Natural killer cell (primary cell): Measurements from ENCODE around the gene TPRA1. TPM values are rescaled to one million over a fixed set of nuclear protein-coding genes. Genes with fewer than 3 reads are reported as not detected.

ENCODE experiments used
- ATAC-seq, 3 donors: fragments of 150-1000 bp in 2 of 3; fragments of 200-7000 bp in 1 of 3; cut with Tn5 transposase; 1 replicate in 1 of 3; 2 replicates in 2 of 3; pipeline ENCODE4 v1.10.0; 2021; ENCODE audit warnings: mild to moderate bottlenecking in 2 of 3, moderate library complexity in 2 of 3
- DNase-seq, 2 donors: peaks; one replicate each; pipeline versions ENCODE4 v3.0.0 to v3.0.0-alpha.2; 2013 to 2021; ENCODE audit warnings: mixed read lengths in 1 of 2
- H3K27ac ChIP-seq: one replicate; pipeline ENCODE4 v1.5.1; 2013; ENCODE audit warnings: mild to moderate bottlenecking, low read length
- H3K27me3 ChIP-seq: one replicate; pipeline ENCODE4 v1.6.1; 2013; ENCODE audit warnings: low read length; ENCODE audit not compliant: control insufficient read depth, insufficient read depth
- H3K36me3 ChIP-seq: one replicate; pipeline ENCODE4 v1.6.1; 2013; ENCODE audit warnings: low read length; ENCODE audit not compliant: control insufficient read depth, insufficient read depth
- H3K4me1 ChIP-seq: one replicate; pipeline ENCODE4 v1.6.1; 2013; ENCODE audit warnings: low read length; ENCODE audit not compliant: control insufficient read depth, insufficient read depth
- H3K4me3 ChIP-seq: one replicate; pipeline ENCODE4 v1.5.1; 2013; ENCODE audit warnings: low read length
- H3K9me3 ChIP-seq: one replicate; pipeline ENCODE4 v1.6.1; 2013; ENCODE audit warnings: low read length; ENCODE audit not compliant: control insufficient read depth, insufficient read depth
- H3K27ac Mint-ChIP-seq, 2 donors: one replicate each; pipeline ENCODE4 v1.8.0; 2022; ENCODE audit warnings: mild to moderate bottlenecking in 2 of 2, mixed read lengths in 2 of 2, moderate library complexity in 1 of 2
- H3K27me3 Mint-ChIP-seq, 2 donors: one replicate each; pipeline ENCODE4 v1.8.0; 2022; ENCODE audit warnings: low read depth in 2 of 2, mixed read lengths in 2 of 2
- H3K36me3 Mint-ChIP-seq: one replicate; pipeline ENCODE4 v1.8.0; 2022; ENCODE audit warnings: mixed read lengths
- H3K4me1 Mint-ChIP-seq, 2 donors: one replicate each; pipeline ENCODE4 v1.8.0; 2022; ENCODE audit warnings: mixed read lengths in 2 of 2
- H3K4me3 Mint-ChIP-seq: one replicate; pipeline ENCODE4 v1.8.0; 2022; ENCODE audit warnings: mild to moderate bottlenecking, moderate library complexity, mixed read lengths
- H3K9me3 Mint-ChIP-seq, 2 donors: one replicate each; pipeline ENCODE4 v1.8.0; 2022; ENCODE audit warnings: mixed read lengths in 2 of 2
- WGBS: methylation state at CpG from one replicate; pipeline ENCODE4 v1.1.7; 2013; ENCODE audit warnings: missing lambda C conversion rate; ENCODE audit not compliant: insufficient coverage; 5-methylcytosine and 5-hydroxymethylcytosine counted together
- intact Hi-C: fragments of 100-400 bp; cut with micrococcal nuclease; formaldehyde crosslinking; loops from one replicate; pipeline ENCODE4 v1.14.2; 2022
- total RNA-seq, 4 donors: library from RNA; stranded (reverse); fragments of 120-200 nt in 1 of 4; gene quantifications; one replicate each; pipeline versions ENCODE4 v1.2.3 to v1.2.4, GENCODE V29; 2013 to 2022
- TF ChIP-seq, protein P1 (sequence below): fragments of 200-600 bp; IDR thresholded peaks from one replicate; pipeline ENCODE4 v1.8.0; 2022; ENCODE audit warnings: antibody characterized with exemption

Gene TPRA1
- total RNA-seq, 3 donors from 2014 or later (not counting 1 experiment from before 2014, with no cell fraction given) = 15.4 to 22.7 (median 22.1) TPM

DNA sequence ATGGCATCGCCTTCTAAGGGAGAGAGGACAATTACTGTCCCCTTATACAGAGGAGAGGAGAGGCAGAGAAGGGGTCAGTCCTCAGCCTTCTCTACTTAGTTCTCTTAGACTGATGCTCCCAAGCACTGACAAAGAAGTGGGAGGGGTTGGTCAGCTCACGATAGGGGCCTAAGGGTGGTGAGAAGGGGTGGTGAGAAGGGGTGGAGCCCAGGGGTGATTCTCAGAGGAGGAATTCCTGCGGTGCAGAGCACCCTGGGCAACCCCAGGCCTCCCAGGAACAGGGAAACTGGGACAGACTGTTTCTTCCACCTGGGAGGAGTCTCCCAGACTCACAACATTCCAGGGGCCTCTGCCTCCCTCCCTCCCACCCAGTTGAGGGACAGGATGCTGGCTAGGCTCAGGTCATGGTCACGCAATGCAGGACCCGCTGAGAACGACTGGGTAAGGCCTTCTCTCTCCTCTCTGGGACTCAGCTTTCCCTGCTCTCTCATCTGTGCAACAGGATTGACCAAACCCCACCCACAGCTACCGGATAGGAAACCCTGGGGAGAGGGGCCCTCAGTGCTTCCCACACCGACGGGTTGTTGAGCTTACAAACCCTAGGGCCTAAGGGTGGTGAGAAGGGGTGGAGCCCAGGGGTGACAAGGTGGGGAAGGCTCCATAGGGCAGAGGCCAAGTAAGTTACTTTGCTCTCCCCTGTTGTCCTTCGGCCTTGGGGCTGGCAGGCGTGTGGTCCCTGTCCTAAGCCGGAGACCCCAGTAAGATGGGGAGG is 1.5 kb downstream of the TPRA1 start:
- 35% methylated on average over 12 of the region's 12 CpGs for WGBS
- no peak for ATAC-seq
- H3K36me3 Mint-ChIP-seq = no peaks in the 10 kb centered on the region
- Histone ChIP-seq H3K9me3 (no peaks in the 10 kb centered on the region), H3K4me3 (no peak overlapping the region), H3K27me3 (no peaks in the 10 kb centered on the region), H3K27ac (no peak overlapping the region), H3K36me3 (no peaks in the 10 kb centered on the region), H3K4me1 (peaks cover 29% of the 10 kb centered on the region)
- no peaks in the 10 kb centered on the region for H3K9me3 Mint-ChIP-seq
- no peaks in the 10 kb centered on the region for H3K27me3 Mint-ChIP-seq
- H3K27ac Mint-ChIP-seq = peak overlapping the region; percentile 14 to 87
- TF ChIP-seq, protein P1, sequence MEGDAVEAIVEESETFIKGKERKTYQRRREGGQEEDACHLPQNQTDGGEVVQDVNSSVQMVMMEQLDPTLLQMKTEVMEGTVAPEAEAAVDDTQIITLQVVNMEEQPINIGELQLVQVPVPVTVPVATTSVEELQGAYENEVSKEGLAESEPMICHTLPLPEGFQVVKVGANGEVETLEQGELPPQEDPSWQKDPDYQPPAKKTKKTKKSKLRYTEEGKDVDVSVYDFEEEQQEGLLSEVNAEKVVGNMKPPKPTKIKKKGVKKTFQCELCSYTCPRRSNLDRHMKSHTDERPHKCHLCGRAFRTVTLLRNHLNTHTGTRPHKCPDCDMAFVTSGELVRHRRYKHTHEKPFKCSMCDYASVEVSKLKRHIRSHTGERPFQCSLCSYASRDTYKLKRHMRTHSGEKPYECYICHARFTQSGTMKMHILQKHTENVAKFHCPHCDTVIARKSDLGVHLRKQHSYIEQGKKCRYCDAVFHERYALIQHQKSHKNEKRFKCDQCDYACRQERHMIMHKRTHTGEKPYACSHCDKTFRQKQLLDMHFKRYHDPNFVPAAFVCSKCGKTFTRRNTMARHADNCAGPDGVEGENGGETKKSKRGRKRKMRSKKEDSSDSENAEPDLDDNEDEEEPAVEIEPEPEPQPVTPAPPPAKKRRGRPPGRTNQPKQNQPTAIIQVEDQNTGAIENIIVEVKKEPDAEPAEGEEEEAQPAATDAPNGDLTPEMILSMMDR = no peak
- intact Hi-C loops = no loop called here
- peak overlapping the region; percentile 84 for H3K4me3 Mint-ChIP-seq
- DNase-seq = peak in 1 of 2 donors; percentile 25
- peaks cover 36 to 49% of the 10 kb centered on the region in 2 donors for H3K4me1 Mint-ChIP-seq

DNA sequence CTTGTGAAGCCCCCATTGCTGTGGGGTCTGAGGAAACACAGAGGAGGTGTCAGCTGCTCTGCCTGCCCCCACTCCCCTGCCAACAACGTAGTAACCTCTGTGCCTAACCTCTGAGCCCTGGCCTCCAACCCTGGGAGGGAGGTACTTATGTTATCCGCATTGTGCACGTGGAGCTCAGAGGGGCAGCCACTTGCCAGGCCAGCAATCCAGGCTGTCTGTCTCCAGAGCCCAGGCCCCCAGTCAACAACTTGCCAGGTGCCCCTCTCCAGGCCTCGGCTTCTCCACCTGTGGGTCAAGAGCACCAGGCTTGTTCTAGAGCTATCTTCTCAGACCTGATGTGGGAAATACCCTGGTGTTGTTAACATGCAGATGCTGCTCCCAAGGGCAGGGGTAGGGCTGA is 2.7 kb downstream of the TPRA1 start:
- Mint-ChIP-seq H3K27me3 (no peaks in the 10 kb centered on the region), H3K4me1 (peaks cover 36 to 49% of the 10 kb centered on the region in 2 donors), H3K9me3 (no peaks in the 10 kb centered on the region), H3K4me3 (no peak overlapping the region), H3K36me3 (no peaks in the 10 kb centered on the region), H3K27ac (no peak overlapping the region)
- Histone ChIP-seq H3K27me3 (no peaks in the 10 kb centered on the region), H3K9me3 (no peaks in the 10 kb centered on the region), H3K36me3 (no peaks in the 10 kb centered on the region), H3K4me3 (no peak overlapping the region), H3K4me1 (peaks cover 29% of the 10 kb centered on the region), H3K27ac (no peak overlapping the region)
- ATAC-seq (no peak), DNase-seq (no peak)
- TF ChIP-seq, protein P1 = no peak
- intact Hi-C loops = no loop called here
- 96% methylated on average over 4 of the region's 4 CpGs for WGBS

DNA sequence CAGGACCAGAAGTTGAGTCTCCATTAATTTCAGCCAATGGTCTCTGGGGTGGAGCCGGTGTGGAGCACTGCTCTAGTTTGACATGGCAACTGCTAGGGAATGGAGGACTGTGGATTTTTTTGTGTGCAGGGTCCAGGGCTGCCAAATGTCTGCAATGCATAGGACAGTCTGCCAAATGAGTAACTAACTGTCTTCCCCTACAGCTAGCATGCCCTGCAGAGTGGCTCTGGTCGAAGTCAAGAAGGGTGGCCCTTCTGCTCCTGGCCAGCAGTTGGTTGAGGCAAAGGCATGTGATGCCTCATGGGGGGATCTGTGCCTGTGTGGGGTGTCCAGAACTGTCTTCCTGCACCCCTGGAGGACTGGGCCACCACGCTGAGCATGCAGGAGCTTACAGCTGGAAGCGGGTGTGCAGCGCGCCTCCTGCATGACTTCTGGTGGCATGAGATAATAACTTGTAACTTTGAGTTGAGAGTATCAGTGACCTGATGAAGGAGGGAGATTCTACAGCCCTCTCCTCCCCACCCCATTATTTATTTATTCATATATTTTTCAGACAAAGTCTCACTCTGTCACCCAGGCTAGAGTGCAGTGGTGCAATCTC is 4.6 kb downstream of the TPRA1 start:
- intact Hi-C loops = no loop called here

More for the DNA sequence above, 4.6 kb downstream of the TPRA1 start:
- TF ChIP-seq, protein P1 = no peak
- Histone ChIP-seq H3K4me3 (no peak overlapping the region), H3K4me1 (peaks cover 23% of the 10 kb centered on the region), H3K9me3 (no peaks in the 10 kb centered on the region), H3K27ac (no peak overlapping the region), H3K36me3 (no peaks in the 10 kb centered on the region), H3K27me3 (no peaks in the 10 kb centered on the region)
- no peak overlapping the region for H3K27ac Mint-ChIP-seq
- no peak for DNase-seq
- ATAC-seq = no peak
- H3K9me3 Mint-ChIP-seq = no peaks in the 10 kb centered on the region
- whole genome bisulfite sequencing = 92% methylated on average over 3 of the region's 6 CpGs
- H3K36me3 Mint-ChIP-seq = no peaks in the 10 kb centered on the region
- H3K4me1 Mint-ChIP-seq = peaks cover 31 to 46% of the 10 kb centered on the region in 2 donors
- no peaks in the 10 kb centered on the region for H3K27me3 Mint-ChIP-seq
- H3K4me3 Mint-ChIP-seq = no peak overlapping the region
